GM21529 (cell line): ENCODE results near the gene NEURL4.

ENCODE experiments used
- ATAC-seq: cut with Tn5 transposase; IDR thresholded peaks from one replicate; pipeline ENCODE4 v1.9.1; 2021; ENCODE audit not compliant: unreplicated experiment

Gene NEURL4

GRCh38 chr17:7281074-7281952 is 47.8 kb downstream of the NEURL4 start, which contains the start of gene SLC2A4:
Gene SLC2A4, plus strand, starts transcription at chr17:7281718. Its CDS starts 217 bp downstream, at chr17:7281935.
- peak; percentile 80 for ATAC-seq

- no peak for ATAC-seq
Measured at GRCh38 chr17:7280519-7281073, 48.5 kb downstream of the NEURL4 start.

DNA sequence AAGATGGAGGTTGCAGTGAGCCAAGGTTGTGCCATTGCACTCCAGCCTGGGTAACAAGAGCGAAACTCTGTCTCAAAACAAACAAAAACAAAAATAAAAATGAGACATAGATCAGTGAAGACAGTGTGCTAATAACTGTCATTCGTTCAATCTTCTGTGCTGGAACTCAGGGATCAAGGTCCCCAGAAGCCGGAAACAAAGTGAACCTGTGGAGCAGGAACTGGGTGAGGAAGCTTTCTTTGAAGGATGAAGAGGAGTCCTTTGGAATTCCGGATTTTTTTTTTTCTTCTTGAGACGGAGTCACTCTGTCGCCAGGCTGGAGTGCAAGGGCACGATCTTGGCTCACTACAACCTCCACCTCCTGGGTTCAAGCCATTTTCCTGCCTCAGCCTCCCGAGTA is 49.7 kb downstream of the NEURL4 start:
- no peak for ATAC-seq

DNA sequence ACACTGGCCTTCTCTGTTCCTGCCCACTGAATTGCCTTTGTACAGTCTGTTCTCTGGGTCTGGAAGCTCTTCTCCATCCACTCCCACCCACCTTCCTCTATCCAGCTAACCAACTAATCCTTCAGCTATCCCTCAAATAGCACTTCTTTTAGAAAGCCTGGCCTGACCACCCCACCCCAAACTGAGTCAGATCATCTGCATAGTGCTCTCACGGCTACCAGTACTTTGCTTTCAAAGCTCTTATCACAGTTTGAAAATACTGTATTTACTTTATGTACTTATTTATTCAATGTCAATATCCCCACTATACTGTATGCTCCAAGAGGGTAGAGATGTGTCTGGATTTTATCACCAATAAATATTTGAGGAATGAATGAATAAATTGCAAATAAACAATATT is 62.4 kb downstream of the NEURL4 start:
- ATAC-seq, result no peak
